HG03280 (cell line): ENCODE measurements around the gene SUN3.

Source experiments
- ATAC-seq: cut with Tn5 transposase; IDR thresholded peaks from one replicate; pipeline ENCODE4 v1.9.1; 2021; ENCODE audit warnings: mild to moderate bottlenecking, moderate library complexity; ENCODE audit not compliant: unreplicated experiment

SUN3 gene

GRCh38 chr7:47979145-47979831 lies 49.6 kb downstream of the SUN3 start, which contains the start of gene HUS1:
TSS of gene HUS1 (minus strand) at chr7:47979615. CDS start at chr7:47979519, 96 bp downstream.
- peak; percentile 99 for ATAC-seq

- no peak for ATAC-seq
Measured at GRCh38 chr7:47978790-47979144, 50.1 kb downstream of the SUN3 start.

- no peak for ATAC-seq
Measured at GRCh38 chr7:47973739-47974138, 55.2 kb downstream of the SUN3 start.

- no peak for ATAC-seq
Measured at GRCh38 chr7:47970761-47971160, 58.1 kb downstream of the SUN3 start.

- peak; percentile 79 for ATAC-seq
Measured at GRCh38 chr7:47968847-47969774, 59.8 kb downstream of the SUN3 start.

GRCh38 chr7:47967708-47968107 lies 61.2 kb downstream of the SUN3 start:
- no peak for ATAC-seq

- no peak for ATAC-seq
Measured at GRCh38 chr7:47967123-47967522, 61.8 kb downstream of the SUN3 start.

- no peak for ATAC-seq
Measured at GRCh38 chr7:47965456-47965855, 63.5 kb downstream of the SUN3 start.

- no peak for ATAC-seq
Measured at GRCh38 chr7:47962262-47962661, 66.6 kb downstream of the SUN3 start.

- ATAC-seq, result no peak
Measured at GRCh38 chr7:47957156-47957555, 71.8 kb downstream of the SUN3 start.

- ATAC-seq, result no peak
Measured at GRCh38 chr7:47956220-47956619, 72.7 kb downstream of the SUN3 start.

- ATAC-seq, result peak; percentile 30
Measured at GRCh38 chr7:47954231-47954911, 74.5 kb downstream of the SUN3 start.

GRCh38 chr7:47953822-47954221 lies 75.1 kb downstream of the SUN3 start:
- peak; percentile 89 for ATAC-seq

- no peak for ATAC-seq
Measured at GRCh38 chr7:47952224-47952623, 76.7 kb downstream of the SUN3 start.

- no peak for ATAC-seq
Measured at GRCh38 chr7:47951374-47951773, 77.5 kb downstream of the SUN3 start.

GRCh38 chr7:47950714-47951113 lies 78.2 kb downstream of the SUN3 start:
- no peak for ATAC-seq

- ATAC-seq, result no peak
Measured at GRCh38 chr7:47949703-47950102, 79.2 kb downstream of the SUN3 start.

- ATAC-seq, result no peak
Measured at GRCh38 chr7:47948141-47948790, 80.6 kb downstream of the SUN3 start, which contains the start of gene PKD1L1. TSS of gene PKD1L1 (minus strand) at chr7:47948466. CDS start at chr7:47948440, 26 bp downstream.

GRCh38 chr7:47947355-47947749 lies 81.6 kb downstream of the SUN3 start:
- no peak for ATAC-seq

- no peak for ATAC-seq
Measured at GRCh38 chr7:47946581-47947354, 82.1 kb downstream of the SUN3 start.
